Ishikawa (cell line): ENCODE measurements around the gene NDST1.

Experiments
- EGR1 ChIP-seq: IDR thresholded peaks from 2 replicates; pipeline ENCODE4 v1.6.1; 2012
- EP300 ChIP-seq: IDR thresholded peaks from 2 replicates; pipeline ENCODE4 v1.6.1; 2012; ENCODE audit warnings: borderline replicate concordance
- REST ChIP-seq: IDR thresholded peaks from 2 replicates; pipeline ENCODE4 v1.6.1; 2012; ENCODE audit warnings: low read depth, mild to moderate bottlenecking
- TEAD4 ChIP-seq: IDR thresholded peaks from 2 replicates; pipeline ENCODE4 v1.6.1; 2012
- ZBTB7A ChIP-seq: IDR thresholded peaks from 2 replicates; pipeline ENCODE4 v1.6.1; 2012; ENCODE audit warnings: low read depth

- no peak for TF ChIP-seq TEAD4
- TF ChIP-seq REST, result no peak
- no peak for TF ChIP-seq EGR1
- TF ChIP-seq ZBTB7A, result no peak
- no peak for TF ChIP-seq EP300
These were observed 23.1 kb downstream of the NDST1 start for GRCh38 chr5:150530951-150531588.
